IPS-20b (cell line): ENCODE results near the gene SWT1.
"Not testable (repeated sequence)": the region's sequence is repeated elsewhere in the genome, so short reads cannot be mapped to it uniquely, and the experiment has no call there.

Source experiments
- H3K27ac ChIP-seq: one replicate; pipeline ENCODE4 v1.5.1; 2013; ENCODE audit warnings: low read length
- H3K27me3 ChIP-seq: 2 replicates; pipeline ENCODE4 v1.6.1; 2013; ENCODE audit warnings: mild to moderate bottlenecking, low read length, inconsistent platforms; ENCODE audit not compliant: insufficient read depth
- H3K36me3 ChIP-seq: 2 replicates; pipeline ENCODE4 v1.6.1; 2013; ENCODE audit warnings: low read depth, mild to moderate bottlenecking, inconsistent platforms, low read length, moderate library complexity; ENCODE audit not compliant: insufficient read depth
- H3K4me1 ChIP-seq: 2 replicates; pipeline ENCODE4 v1.6.1; 2013; ENCODE audit warnings: mild to moderate bottlenecking, control low read depth, inconsistent platforms, low read length, moderate library complexity; ENCODE audit not compliant: insufficient read depth
- H3K4me3 ChIP-seq: 2 replicates; pipeline ENCODE4 v1.5.1; 2013; ENCODE audit warnings: mild to moderate bottlenecking, low read length, inconsistent platforms
- H3K9ac ChIP-seq: 2 replicates; pipeline ENCODE4 v1.6.1; 2013; ENCODE audit warnings: low read depth, mild to moderate bottlenecking, inconsistent platforms, low read length, moderate library complexity
- H3K9me3 ChIP-seq: 2 replicates; pipeline ENCODE4 v1.6.1; 2013; ENCODE audit warnings: mild to moderate bottlenecking, low read depth, low read length, inconsistent platforms; ENCODE audit not compliant: insufficient read depth

SWT1 gene

DNA sequence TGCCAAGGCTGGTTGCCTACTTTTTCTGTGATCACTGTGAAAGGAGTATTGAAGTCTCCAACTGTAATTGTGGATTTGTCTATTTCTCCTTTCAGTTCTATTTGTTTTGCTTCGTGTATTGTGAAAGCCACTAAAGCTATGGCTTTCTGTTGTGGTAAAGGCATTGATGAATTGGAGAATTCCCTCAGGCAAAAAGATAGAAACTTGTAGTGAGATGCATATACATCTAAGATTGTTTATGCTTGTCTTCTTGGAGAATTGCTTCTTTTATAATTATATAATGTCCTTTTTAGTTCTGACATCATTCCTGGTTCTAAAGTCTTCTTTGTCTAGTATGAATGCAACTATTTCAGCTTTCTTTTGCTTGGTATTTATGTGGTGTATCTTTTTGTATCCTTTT, 36.8 kb downstream of the SWT1 start:
- H3K9ac ChIP-seq, result no peak overlapping the region
- H3K36me3 ChIP-seq, result no peaks in the 10 kb centered on the region
- H3K4me3 ChIP-seq, result no peak overlapping the region
- no peaks in the 10 kb centered on the region for H3K27me3 ChIP-seq
- H3K9me3 ChIP-seq, result no peaks in the 10 kb centered on the region
- no peak overlapping the region for H3K27ac ChIP-seq
- no peaks in the 10 kb centered on the region for H3K4me1 ChIP-seq

GRCh38 chr1:185198712-185199111, 41.7 kb downstream of the SWT1 start:
- not testable (repeated sequence) for H3K4me1 ChIP-seq, H3K36me3 ChIP-seq, H3K27ac ChIP-seq, H3K9ac ChIP-seq, H3K9me3 ChIP-seq, H3K4me3 ChIP-seq, H3K27me3 ChIP-seq

DNA sequence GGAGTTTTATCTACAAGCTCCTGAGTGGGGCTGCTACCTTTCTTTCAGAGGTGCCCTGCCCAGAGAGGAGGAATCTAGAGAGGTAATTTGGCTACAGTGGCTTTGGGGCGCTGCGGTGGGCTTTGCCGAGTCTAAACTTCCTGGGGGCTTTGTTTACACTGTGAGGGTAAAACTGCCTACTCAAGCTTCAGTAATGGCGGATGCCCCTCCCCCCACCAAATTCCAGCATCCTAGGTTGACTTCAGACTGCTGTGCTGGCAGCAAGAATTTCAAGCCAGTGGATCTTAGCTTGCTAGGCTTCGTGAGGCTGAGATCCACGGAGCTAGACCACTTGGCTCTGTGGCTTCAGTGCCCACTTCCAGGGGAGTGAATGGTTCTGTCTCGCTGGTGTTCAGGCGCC, 43.9 kb downstream of the SWT1 start:
- Histone ChIP-seq H3K27ac (no peak overlapping the region), H3K36me3 (no peaks in the 10 kb centered on the region), H3K27me3 (no peaks in the 10 kb centered on the region), H3K4me3 (no peak overlapping the region), H3K4me1 (no peaks in the 10 kb centered on the region), H3K9me3 (no peaks in the 10 kb centered on the region; the same call in 1 of the 2 replicates), H3K9ac (no peak overlapping the region)

GRCh38 chr1:185207170-185207569, 50.2 kb downstream of the SWT1 start:
- Histone ChIP-seq H3K27ac (no peak overlapping the region), H3K36me3 (no peaks in the 10 kb centered on the region), H3K4me3 (no peak overlapping the region)

GRCh38 chr1:185207980-185208602, 51.1 kb downstream of the SWT1 start:
- Histone ChIP-seq H3K9me3 (no peaks in the 10 kb centered on the region), H3K4me3 (no peak overlapping the region), H3K4me1 (no peaks in the 10 kb centered on the region), H3K27me3 (no peaks in the 10 kb centered on the region), H3K27ac (no peak overlapping the region), H3K9ac (no peak overlapping the region), H3K36me3 (no peaks in the 10 kb centered on the region)

More at GRCh38 chr1:185207170-185207569, 50.2 kb downstream of the SWT1 start:
- no peaks in the 10 kb centered on the region for H3K4me1 ChIP-seq
- no peaks in the 10 kb centered on the region for H3K27me3 ChIP-seq
- H3K9ac ChIP-seq, result no peak overlapping the region
- H3K9me3 ChIP-seq, result no peaks in the 10 kb centered on the region

DNA sequence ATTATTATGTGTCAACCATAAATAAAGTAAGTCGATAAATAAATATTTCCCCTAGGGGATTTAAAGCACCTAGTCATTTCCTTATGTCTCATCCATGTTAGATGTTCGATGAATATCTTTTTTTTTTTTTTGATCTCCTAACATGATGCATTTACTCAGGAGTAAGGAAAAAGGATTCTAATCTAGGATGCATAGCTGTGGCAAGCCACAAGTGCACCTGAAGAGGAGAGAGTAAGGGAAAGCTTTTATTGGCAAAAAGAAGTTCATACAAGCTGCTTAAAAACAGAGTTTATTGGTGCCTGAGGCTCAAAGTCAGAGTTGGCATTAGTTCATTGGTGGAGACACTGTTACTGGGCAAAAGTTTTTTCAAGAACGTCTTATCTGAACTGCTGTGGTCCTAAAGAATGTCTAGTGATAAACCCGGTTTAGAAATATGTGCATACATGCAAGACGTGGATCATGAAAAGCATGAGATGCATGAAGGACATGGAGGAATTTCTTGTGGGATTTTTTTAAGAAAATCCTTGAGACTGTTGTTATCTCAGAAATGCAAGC, 51.7 kb downstream of the SWT1 start:
- Histone ChIP-seq H3K36me3 (no peaks in the 10 kb centered on the region), H3K9ac (no peak overlapping the region)

DNA sequence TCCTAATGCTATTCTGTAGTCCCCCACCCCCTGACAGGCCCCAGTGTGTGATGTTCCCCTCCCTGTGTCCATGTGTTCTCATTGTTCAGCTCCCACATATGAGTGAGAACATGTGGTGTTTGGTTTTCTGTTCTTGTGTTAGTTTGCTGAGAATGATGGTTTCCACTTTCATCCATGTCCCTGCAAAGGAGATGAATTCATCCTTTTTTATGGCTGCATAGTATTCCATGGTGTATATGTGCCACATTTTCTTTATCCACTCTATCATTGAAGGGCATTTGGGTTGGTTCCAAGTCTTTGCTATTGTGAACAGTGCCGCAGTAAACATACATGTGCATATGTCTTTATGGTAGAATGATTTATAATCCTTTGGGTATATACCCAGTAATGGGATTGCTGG, 52.4 kb downstream of the SWT1 start:
- H3K4me3 ChIP-seq, H3K9ac ChIP-seq, H3K27ac ChIP-seq, H3K4me1 ChIP-seq, H3K27me3 ChIP-seq, H3K36me3 ChIP-seq, H3K9me3 ChIP-seq: not testable (repeated sequence)

More for the DNA sequence above, 51.7 kb downstream of the SWT1 start:
- Histone ChIP-seq H3K4me3 (no peak overlapping the region), H3K27me3 (no peaks in the 10 kb centered on the region), H3K27ac (no peak overlapping the region), H3K4me1 (no peaks in the 10 kb centered on the region), H3K9me3 (no peaks in the 10 kb centered on the region)

GRCh38 chr1:185213091-185213490, 56.1 kb downstream of the SWT1 start:
- H3K9ac ChIP-seq, result no peak overlapping the region
- no peak overlapping the region for H3K27ac ChIP-seq
- H3K4me3 ChIP-seq, result no peak overlapping the region
- H3K4me1 ChIP-seq, result no peaks in the 10 kb centered on the region
- no peaks in the 10 kb centered on the region; the same call in 1 of the 2 replicates for H3K9me3 ChIP-seq
- H3K36me3 ChIP-seq, result no peaks in the 10 kb centered on the region
- no peaks in the 10 kb centered on the region for H3K27me3 ChIP-seq

DNA sequence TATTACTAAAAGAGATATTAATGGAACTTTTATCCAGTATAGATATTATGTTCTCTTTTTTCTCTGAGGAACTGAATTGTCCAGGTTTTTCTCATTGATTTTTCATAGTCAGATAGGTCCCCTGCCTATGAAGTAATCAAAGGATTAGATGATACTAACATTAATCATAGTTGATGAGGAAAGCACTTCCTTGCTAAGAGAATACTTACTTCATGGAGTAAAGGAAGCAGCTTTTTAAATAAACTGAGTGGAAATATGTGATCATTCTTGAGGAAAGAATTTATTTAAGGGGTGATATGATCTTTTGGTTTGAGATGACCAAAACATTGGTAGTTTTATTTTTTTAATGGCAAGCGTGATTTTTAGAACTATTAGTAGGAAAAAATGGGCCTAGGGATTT, 58.9 kb downstream of the SWT1 start:
- no peaks in the 10 kb centered on the region for H3K4me1 ChIP-seq
- no peak overlapping the region for H3K27ac ChIP-seq
- no peak overlapping the region for H3K9ac ChIP-seq
- no peaks in the 10 kb centered on the region for H3K36me3 ChIP-seq
- H3K27me3 ChIP-seq, result no peaks in the 10 kb centered on the region
- no peaks in the 10 kb centered on the region; the same call in 1 of the 2 replicates for H3K9me3 ChIP-seq
- no peak overlapping the region for H3K4me3 ChIP-seq

- H3K4me1 ChIP-seq, result no peaks in the 10 kb centered on the region
- H3K4me3 ChIP-seq, result no peak overlapping the region
- H3K9me3 ChIP-seq, result peaks cover 11% of the 10 kb centered on the region; the same call in 1 of the 2 replicates
- H3K36me3 ChIP-seq, result no peaks in the 10 kb centered on the region
- H3K27ac ChIP-seq, result no peak overlapping the region
- no peak overlapping the region for H3K9ac ChIP-seq
- H3K27me3 ChIP-seq, result no peaks in the 10 kb centered on the region
Measured at GRCh38 chr1:185224132-185224531, 67.2 kb downstream of the SWT1 start.

GRCh38 chr1:185227161-185227560, 70.2 kb downstream of the SWT1 start:
- no peaks in the 10 kb centered on the region for H3K4me1 ChIP-seq
- H3K9me3 ChIP-seq, result peaks cover 11% of the 10 kb centered on the region; the same call in 1 of the 2 replicates
- no peak overlapping the region for H3K27ac ChIP-seq
- H3K27me3 ChIP-seq, result no peaks in the 10 kb centered on the region
- no peak overlapping the region for H3K4me3 ChIP-seq
- H3K9ac ChIP-seq, result no peak overlapping the region
- no peaks in the 10 kb centered on the region for H3K36me3 ChIP-seq

DNA sequence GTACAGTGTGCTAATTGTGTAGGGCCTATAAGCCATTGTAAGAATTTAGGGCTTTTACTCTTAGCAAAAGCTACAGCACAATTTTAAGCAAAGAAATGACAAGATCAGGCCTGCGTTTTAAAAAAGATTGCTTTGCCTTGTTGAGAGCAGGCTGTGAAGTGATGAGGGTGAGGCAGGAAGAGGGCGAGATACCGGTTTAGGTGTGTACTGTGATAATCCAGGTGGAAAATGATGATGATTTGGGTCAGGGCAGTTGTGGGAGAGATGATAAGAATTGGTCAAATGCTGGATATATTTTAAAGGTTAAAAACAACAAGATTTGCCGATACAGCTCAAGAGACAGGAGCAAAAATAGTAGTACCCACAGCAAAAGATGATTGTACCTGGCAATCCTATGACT, 72.0 kb downstream of the SWT1 start:
- Histone ChIP-seq H3K27me3 (no peaks in the 10 kb centered on the region), H3K9ac (no peak overlapping the region), H3K4me1 (no peaks in the 10 kb centered on the region), H3K4me3 (no peak overlapping the region), H3K36me3 (no peaks in the 10 kb centered on the region), H3K9me3 (peaks cover 8% of the 10 kb centered on the region; the same call in 1 of the 2 replicates), H3K27ac (no peak overlapping the region)
